ENCODE measurements around the gene NFKB2.

Gene NFKB2

DNA sequence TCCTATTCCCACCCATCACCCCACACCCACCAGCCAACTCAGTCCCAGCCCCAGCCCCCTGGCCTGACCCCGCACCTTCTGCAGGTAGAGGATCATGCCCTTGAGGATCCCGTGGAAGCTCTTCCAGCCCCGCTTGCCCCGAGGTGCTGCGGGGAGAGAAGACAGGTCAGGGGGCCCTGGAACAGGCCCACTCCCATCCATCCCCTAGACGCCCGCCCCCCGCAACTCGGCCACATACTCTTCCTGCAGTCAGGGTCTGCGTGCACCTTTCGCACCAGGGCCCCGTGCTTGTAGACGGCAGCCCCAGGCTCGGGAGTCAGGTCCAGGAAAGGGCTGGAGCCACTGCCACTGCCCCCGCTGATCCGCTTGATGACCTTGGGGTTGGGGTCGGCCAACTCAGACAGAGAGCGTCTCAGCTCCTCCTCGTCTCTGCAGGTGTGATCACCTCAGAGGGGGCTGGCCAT lies 9.6 kb downstream of the NFKB2 start:
- DNase-seq (ENCODE audit: extremely low read depth, low read depth), result no peak
- no peak for TF ChIP-seq CTCF (IDR thresholded peaks at IDR 0.05; ENCODE audit: low read depth, low read length)

GRCh38 chr10:102405632-102406031 lies 10.1 kb downstream of the NFKB2 start:
- TF ChIP-seq CTCF (IDR thresholded peaks at IDR 0.05; ENCODE audit: low read depth, low read length), result no peak
- DNase-seq (ENCODE audit: extremely low read depth, low read depth), result no peak

GRCh38 chr10:102406815-102407214 lies 11.3 kb downstream of the NFKB2 start:
- no peak for DNase-seq (ENCODE audit: extremely low read depth, low read depth)
- TF ChIP-seq CTCF (IDR thresholded peaks at IDR 0.05; ENCODE audit: low read depth, low read length), result no peak

- no peak for DNase-seq (ENCODE audit: extremely low read depth, low read depth)
- TF ChIP-seq CTCF (IDR thresholded peaks at IDR 0.05; ENCODE audit: low read depth, low read length), result no peak
Observed at GRCh38 chr10:102407425-102408130, 12.1 kb downstream of the NFKB2 start.

GRCh38 chr10:102408131-102408727 lies 12.7 kb downstream of the NFKB2 start:
- DNase-seq (ENCODE audit: extremely low read depth, low read depth), result no peak
- TF ChIP-seq CTCF (IDR thresholded peaks at IDR 0.05; ENCODE audit: low read depth, low read length), result no peak

GRCh38 chr10:102408728-102409603 lies 13.5 kb downstream of the NFKB2 start:
- DNase-seq (ENCODE audit: extremely low read depth, low read depth), result no peak

More at GRCh38 chr10:102408728-102409603, 13.5 kb downstream of the NFKB2 start:
- no peak for TF ChIP-seq CTCF (IDR thresholded peaks at IDR 0.05; ENCODE audit: low read depth, low read length)

Data from AG09319 (cell line).